K562 (cell line): ENCODE measurements around the gene ZFYVE28. TPM values are rescaled to one million over a fixed set of nuclear protein-coding genes. Genes with fewer than 3 reads are reported as not detected.

Source experiments
- COPS2 ChIP-seq: fragments of 450-650 bp; conservative IDR thresholded peaks from 2 replicates; pipeline ENCODE4 v1.6.1; 2016; ENCODE audit warnings: mild to moderate bottlenecking, moderate library complexity
- ESRRB ChIP-seq: fragments of 250-450 bp; sonication (Bioruptor Pico); IDR thresholded peaks from 2 replicates; pipeline ENCODE4 v1.5.0; 2020; ENCODE audit warnings: mild to moderate bottlenecking, moderate library complexity, borderline replicate concordance
- HMGN3 ChIP-seq: IDR thresholded peaks from 2 replicates; pipeline ENCODE4 v1.6.1; 2011; ENCODE audit warnings: borderline replicate concordance, low read depth, mild to moderate bottlenecking, mixed read lengths, low read length; ENCODE audit not compliant: insufficient read length; ENCODE audit errors: extremely low read depth
- IRF1 ChIP-seq: sonication (generic); formaldehyde crosslinking; IDR thresholded peaks from 2 replicates; pipeline ENCODE4 v1.8.0; 2022; ENCODE audit warnings: missing genetic modification reagents, mild to moderate bottlenecking, borderline replicate concordance
- JUND ChIP-seq, 2 experiments: IDR thresholded peaks; 2 replicates in 1 of 2; 3 replicates in 1 of 2; pipeline ENCODE4 v1.6.1; 2011; ENCODE audit warnings: borderline replicate concordance in 2 of 2, low read depth in 2 of 2, low read length in 2 of 2, improper control_type of control experiment in 1 of 2, missing biosample characterization in 1 of 2, missing genetic modification characterization in 1 of 2, missing genetic modification reagents in 1 of 2
- KAT2B ChIP-seq: IDR thresholded peaks from one replicate; pipeline ENCODE4 v1.6.1; 2012; ENCODE audit warnings: low read depth, mild to moderate bottlenecking, control low read depth, inconsistent platforms, low read length, moderate library complexity
- MYNN ChIP-seq, 2 experiments: sonication (generic); formaldehyde crosslinking in 1 of 2; IDR thresholded peaks; 2 replicates each; pipeline versions ENCODE4 v1.5.0 to v1.6.1; 2016 to 2020; ENCODE audit warnings: antibody characterized with exemption in 1 of 2, missing genetic modification reagents in 1 of 2
- POU5F1 ChIP-seq: fragments of 150-350 bp; IDR thresholded peaks from 2 replicates; pipeline ENCODE4 v1.6.1; 2014; ENCODE audit warnings: borderline replicate concordance, low read length, low read depth, mild to moderate bottlenecking; ENCODE audit not compliant: partially characterized antibody
- RBM17 ChIP-seq: fragments of 200-400 bp; formaldehyde crosslinking; IDR thresholded peaks from 2 replicates; pipeline ENCODE4 v1.6.1; 2017; ENCODE audit warnings: low read depth, mild to moderate bottlenecking, low read length, borderline replicate concordance
- RBM34 ChIP-seq: fragments of 200-400 bp; formaldehyde crosslinking; IDR thresholded peaks from 2 replicates; pipeline ENCODE4 v1.6.1; 2018; ENCODE audit warnings: low read length, borderline replicate concordance; ENCODE audit not compliant: insufficient read depth
- SMARCC2 ChIP-seq: fragments of 450-650 bp; IDR thresholded peaks from 2 replicates; pipeline ENCODE4 v1.6.1; 2017; ENCODE audit warnings: antibody characterized with exemption, moderate library complexity, mild to moderate bottlenecking, low read depth
- SPI1 ChIP-seq: IDR thresholded peaks from 2 replicates; pipeline ENCODE4 v1.6.1; 2011; ENCODE audit warnings: low read depth, low read length, control low read depth, borderline replicate concordance
- SREBF1 ChIP-seq: fragments of 150-350 bp; IDR thresholded peaks from 2 replicates; pipeline ENCODE4 v1.6.1; 2014; ENCODE audit warnings: antibody characterized with exemption, low read depth, low read length, borderline replicate concordance
- SREBF2 ChIP-seq: sonication (generic); formaldehyde crosslinking; IDR thresholded peaks from 2 replicates; pipeline ENCODE4 v1.4.0; 2020; ENCODE audit warnings: mild to moderate bottlenecking, missing genetic modification reagents
- SRSF1 ChIP-seq: fragments of 200-400 bp; formaldehyde crosslinking; IDR thresholded peaks from 2 replicates; pipeline ENCODE4 v1.6.1; 2017; ENCODE audit warnings: mild to moderate bottlenecking, low read depth, low read length, moderate library complexity
- TBL1XR1 ChIP-seq, 2 experiments: IDR thresholded peaks; 2 replicates each; pipeline ENCODE4 v1.6.1; 2012; ENCODE audit warnings: improper control_type of control experiment in 2 of 2, low read length in 2 of 2, mild to moderate bottlenecking in 1 of 2
- TOE1 ChIP-seq, 2 experiments: fragments of 450-650 bp in 1 of 2; sonication (generic) in 1 of 2; formaldehyde crosslinking in 1 of 2; IDR thresholded peaks; 2 replicates each; pipeline versions ENCODE4 v1.7.1 to v1.8.0; 2016 to 2022; ENCODE audit warnings: borderline replicate concordance in 2 of 2, mild to moderate bottlenecking in 2 of 2, antibody characterized with exemption in 1 of 2, inconsistent platforms in 1 of 2, low read depth in 1 of 2, missing genetic modification reagents in 1 of 2, moderate library complexity in 1 of 2
- TSHZ1 ChIP-seq: fragments of 250-450 bp; sonication (Bioruptor Pico); IDR thresholded peaks from 2 replicates; pipeline ENCODE4 v1.4.0; 2020; ENCODE audit warnings: mild to moderate bottlenecking, moderate library complexity
- U2AF1 ChIP-seq: fragments of 200-400 bp; formaldehyde crosslinking; optimal IDR thresholded peaks from 2 replicates; pipeline ENCODE3; 2017; ENCODE audit warnings: mild to moderate bottlenecking, low read depth, low read length, moderate library complexity
- XRCC3 ChIP-seq: fragments of 450-650 bp; IDR thresholded peaks from 2 replicates; pipeline ENCODE4 v1.6.1; 2017; ENCODE audit warnings: mild to moderate bottlenecking, moderate library complexity
- YBX1 ChIP-seq: fragments of 450-650 bp; IDR thresholded peaks from 2 replicates; pipeline ENCODE4 v1.7.1; 2016; ENCODE audit warnings: mild to moderate bottlenecking
- polyA plus RNA-seq, 8 experiments: library from polyadenylated mRNA; depleted of rRNA in 4 of 8; stranded (reverse) in 5 of 8; unstranded in 3 of 8; fragments of >200 nt; fragmentation: Nextera tagmentation in 2 of 8; fragmentation: Illumina TruSeq in 1 of 8; extraction: Ambion mirVana in 2 of 8; extraction: Trizol in 1 of 8; gene quantifications; 2 replicates each; pipeline versions ENCODE4 v1.2.1 to v1.2.3, GENCODE V29; 2011 to 2014; ENCODE audit warnings: inconsistent platforms in 1 of 8, missing spikeins in 1 of 8
- total RNA-seq, 7 experiments: library from RNA; depleted of rRNA in 6 of 7; stranded (reverse); fragments of >200 nt in 6 of 7; fragmentation: Illumina TruSeq in 2 of 7; extraction: Trizol in 2 of 7; gene quantifications; 2 replicates each; pipeline versions ENCODE4 v1.2.1 to v1.2.3, GENCODE V29; 2011 to 2021; ENCODE audit warnings: low replicate concordance in 1 of 7

Gene ZFYVE28
- total and polyA plus RNA-seq, 9 of the 15 experiments (the other 6 are each of a cell fraction or from before 2014, with no cell fraction given), result 1.3 to 24.8 (median 8.9) TPM

GRCh38 chr4:2241410-2242353 is 176.8 kb downstream of the ZFYVE28 start, which contains the start of the genes HAUS3 and POLN (continued):
- TF ChIP-seq IRF1 (CRISPR knock-in tag) (no peak), YBX1 (no peak), SMARCC2 (0 out of 2 replicates have a peak, but pooled peaks have one; percentile 22), ESRRB (CRISPR knock-in tag) (no peak), TBL1XR1 (IDR thresholded peaks at IDR 0.05; ENCODE audit: low read length in 2 of 2) (no peak), SREBF1 (no peak), TSHZ1 (CRISPR knock-in tag) (no peak), KAT2B (no peak), XRCC3 (no peak), SRSF1 (no peak), SPI1 (no peak), U2AF1 (no peak), RBM34 (no peak), JUND (IDR thresholded peaks at IDR 0.05; ENCODE audit: borderline replicate concordance, low read depth, low read length) (peak; percentile 65), JUND (tag; IDR thresholded peaks at IDR 0.05; ENCODE audit: borderline replicate concordance, low read depth, low read length) (no peak), COPS2 (no peak), TOE1 (IDR thresholded peaks at IDR 0.05; ENCODE audit: borderline replicate concordance) (peak; percentile 43; the same call in 1 of the 2 replicates), TOE1 (CRISPR knock-in tag; IDR thresholded peaks at IDR 0.05; ENCODE audit: borderline replicate concordance, low read depth) (no peak), HMGN3 (peak; percentile 87), SREBF2 (CRISPR knock-in tag) (no peak), MYNN (IDR thresholded peaks at IDR 0.05) (no peak), MYNN (CRISPR knock-in tag; IDR thresholded peaks at IDR 0.05) (no peak), RBM17 (no peak), POU5F1 (peak; percentile 42)
